Left lobe of liver (tissue), 2 donors: Measurements from ENCODE around the gene SEMA3B. TPM values are rescaled to one million over a fixed set of nuclear protein-coding genes. Genes with fewer than 3 reads are reported as not detected.

Experiments
- ATAC-seq: fragments of 200-7000 bp; cut with Tn5 transposase; one replicate; pipeline ENCODE4 v1.9.1; 2020; ENCODE audit warnings: mild to moderate bottlenecking, moderate library complexity
- DNase-seq: peaks from one replicate; pipeline ENCODE4 v3.0.0-alpha.2; 2020; ENCODE audit warnings: low spot score
- total RNA-seq: library from RNA; stranded (reverse); gene quantifications from one replicate; pipeline ENCODE4 v1.2.1, GENCODE V29; 2021
- donor health status: DM: no; HTN: no; CAD: no; lungs with moderate emphysema.
- donor health status: DM: no; HTN: yes; CAD: no.

SEMA3B gene
- total RNA-seq, 1 donor from 2014 or later: 5.7 TPM

DNA sequence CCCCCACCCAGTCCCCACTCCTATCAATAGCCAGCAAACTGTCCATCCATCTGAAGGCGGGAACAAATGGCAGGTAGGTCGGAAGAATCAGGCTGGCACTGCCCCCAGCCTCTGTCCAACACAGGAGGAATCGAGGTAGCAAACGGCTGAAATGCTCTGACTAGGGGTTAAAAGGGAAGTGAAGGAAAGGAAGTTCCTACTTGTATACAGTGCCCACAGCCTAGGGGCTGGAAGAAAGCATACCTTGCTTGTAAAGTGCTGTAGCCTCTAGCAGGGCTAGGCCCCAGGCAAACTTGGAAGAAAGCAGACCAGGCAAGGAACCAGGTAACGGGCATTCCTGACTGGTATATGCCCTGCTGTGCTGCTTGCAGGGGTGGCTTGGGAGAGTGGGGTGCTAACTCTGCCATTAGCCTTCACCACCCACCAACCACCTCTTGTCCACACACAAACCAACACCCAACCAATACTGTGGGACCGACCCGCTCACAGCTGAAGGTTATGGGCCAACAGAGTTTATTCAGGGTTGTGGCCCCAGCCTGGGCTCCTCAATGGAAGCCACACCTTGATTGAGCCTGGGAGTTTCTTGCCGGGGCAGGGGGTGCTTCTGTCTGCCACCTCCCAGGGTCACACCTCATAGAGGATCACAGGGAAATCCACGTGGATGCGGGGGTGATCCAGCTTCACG lies 56.7 kb downstream of the SEMA3B start:
- ATAC-seq (no peak), DNase-seq (no peak)

DNA sequence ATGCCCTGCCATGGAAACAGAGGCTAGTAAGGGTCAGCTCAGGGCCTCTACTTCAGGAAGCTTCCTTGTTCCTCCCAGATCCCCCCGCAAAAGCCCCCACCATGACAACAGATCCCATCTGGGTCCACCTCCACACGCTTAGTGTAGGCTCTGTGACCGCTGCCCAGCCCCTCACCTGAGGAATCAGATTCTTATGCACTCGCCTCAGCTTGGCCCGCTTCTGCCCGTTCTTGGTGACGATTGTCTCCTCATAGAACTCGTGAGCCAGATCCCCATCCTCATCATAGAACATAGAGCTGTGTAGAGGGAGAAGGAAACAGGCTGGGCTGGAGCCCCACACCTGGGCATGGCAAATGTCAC lies 57.2 kb downstream of the SEMA3B start:
- DNase-seq: no peak

DNA sequence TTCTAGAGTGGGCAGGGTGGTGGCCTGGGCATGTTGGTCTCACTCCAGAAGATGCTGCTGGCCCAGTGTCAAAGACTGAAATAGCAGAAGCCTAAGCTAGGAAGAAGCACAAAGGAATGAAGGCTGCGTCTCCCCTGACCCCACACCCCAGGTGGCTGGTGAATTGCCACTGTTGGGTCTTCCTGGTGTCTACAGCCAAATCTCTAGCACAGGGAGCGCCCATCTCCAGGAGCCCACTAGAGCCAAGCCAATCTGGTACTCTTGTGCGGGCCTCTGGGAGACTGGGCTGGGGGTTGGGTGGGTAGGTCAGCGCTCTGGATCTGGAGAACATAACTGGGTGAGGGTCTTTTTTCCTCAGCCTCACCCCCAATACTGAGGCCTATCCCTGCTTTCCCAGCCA lies 58.2 kb downstream of the SEMA3B start:
- ATAC-seq: no peak

More for the DNA sequence above, 57.2 kb downstream of the SEMA3B start:
- no peak for ATAC-seq

More for the DNA sequence above, 58.2 kb downstream of the SEMA3B start:
- DNase-seq: no peak

Other genes with a start within 250 kb of the SEMA3B start
- gene RBM5, start 180.2 kb upstream of the SEMA3B start, total RNA-seq: 50.9 TPM
- 4.0 TPM for gene SEMA3F, start 113.8 kb upstream of the SEMA3B start, total RNA-seq
- 0.08 TPM for gene GNAT1, start 77.5 kb upstream of the SEMA3B start, total RNA-seq
- 242 TPM for gene SLC38A3, start 63.9 kb upstream of the SEMA3B start, total RNA-seq
- gene GNAI2, start 32.9 kb upstream of the SEMA3B start, total RNA-seq: 115 TPM
- gene LSMEM2, start 9.9 kb downstream of the SEMA3B start, total RNA-seq: not detected
- gene IFRD2, start 23.3 kb downstream of the SEMA3B start, total RNA-seq: 63.8 TPM
- gene HYAL3, start 30.3 kb downstream of the SEMA3B start, total RNA-seq: 2.9 TPM
- 4.9 TPM for gene NAA80, start 30.3 kb downstream of the SEMA3B start, total RNA-seq
- gene HYAL1, start 34.4 kb downstream of the SEMA3B start, total RNA-seq: 140 TPM
- gene HYAL2, start 53.6 kb downstream of the SEMA3B start, total RNA-seq: 21.6 TPM
- 15.0 TPM for gene TUSC2, start 59.1 kb downstream of the SEMA3B start, total RNA-seq
- 6.4 TPM for gene RASSF1, start 71.7 kb downstream of the SEMA3B start, total RNA-seq
- 1.7 TPM for gene ZMYND10, start 76.6 kb downstream of the SEMA3B start, total RNA-seq
- gene NPRL2, start 81.6 kb downstream of the SEMA3B start, total RNA-seq: 15.6 TPM
- 17.9 TPM for gene CYB561D2, start 81.7 kb downstream of the SEMA3B start, total RNA-seq
- 18.7 TPM for gene TMEM115, start 90.4 kb downstream of the SEMA3B start, total RNA-seq
- gene CACNA2D2, start 234.5 kb downstream of the SEMA3B start, total RNA-seq: 0.50 TPM